Measurements from ENCODE around the gene FAM98B. TPM values are rescaled to one million over a fixed set of nuclear protein-coding genes. Genes with fewer than 3 reads are reported as not detected.
A peak's percentile ranks its signal among the peaks of the same experiment; 100 is the strongest.

Gene FAM98B
- total RNA-seq, 1 donor from 2014 or later: 15.6 TPM

DNA sequence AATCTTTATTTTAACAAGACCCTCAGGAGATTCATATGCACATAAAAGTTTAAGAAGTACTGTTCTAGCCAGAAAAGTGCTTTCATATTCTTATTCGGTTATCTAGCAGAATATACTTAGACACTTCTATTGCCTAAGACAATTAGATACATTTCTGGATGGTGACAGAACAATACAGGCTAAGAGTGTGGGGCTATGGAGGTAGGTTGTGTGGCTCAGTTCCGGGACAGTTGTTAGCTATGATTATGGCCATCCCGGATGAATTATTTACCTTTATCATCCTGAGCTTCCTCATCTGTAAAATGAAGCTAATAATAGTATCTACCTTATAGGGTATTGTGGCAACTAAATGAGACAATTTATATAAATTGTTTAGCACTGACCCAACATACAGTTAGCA lies 6.6 kb downstream of the FAM98B start:
- Mint-ChIP-seq H3K4me1 (ENCODE audit: low read depth) (peaks cover 10% of the 10 kb centered on the region), H3K4me3 (ENCODE audit: unreplicated experiment) (no peak overlapping the region), H3K9me3 (ENCODE audit: low read depth) (no peaks in the 10 kb centered on the region), H3K27ac (ENCODE audit: unreplicated experiment) (no peak overlapping the region), H3K36me3 (ENCODE audit: low read depth) (no peaks in the 10 kb centered on the region), H3K27me3 (ENCODE audit: low read depth) (no peaks in the 10 kb centered on the region)
- TF ChIP-seq, protein P1, sequence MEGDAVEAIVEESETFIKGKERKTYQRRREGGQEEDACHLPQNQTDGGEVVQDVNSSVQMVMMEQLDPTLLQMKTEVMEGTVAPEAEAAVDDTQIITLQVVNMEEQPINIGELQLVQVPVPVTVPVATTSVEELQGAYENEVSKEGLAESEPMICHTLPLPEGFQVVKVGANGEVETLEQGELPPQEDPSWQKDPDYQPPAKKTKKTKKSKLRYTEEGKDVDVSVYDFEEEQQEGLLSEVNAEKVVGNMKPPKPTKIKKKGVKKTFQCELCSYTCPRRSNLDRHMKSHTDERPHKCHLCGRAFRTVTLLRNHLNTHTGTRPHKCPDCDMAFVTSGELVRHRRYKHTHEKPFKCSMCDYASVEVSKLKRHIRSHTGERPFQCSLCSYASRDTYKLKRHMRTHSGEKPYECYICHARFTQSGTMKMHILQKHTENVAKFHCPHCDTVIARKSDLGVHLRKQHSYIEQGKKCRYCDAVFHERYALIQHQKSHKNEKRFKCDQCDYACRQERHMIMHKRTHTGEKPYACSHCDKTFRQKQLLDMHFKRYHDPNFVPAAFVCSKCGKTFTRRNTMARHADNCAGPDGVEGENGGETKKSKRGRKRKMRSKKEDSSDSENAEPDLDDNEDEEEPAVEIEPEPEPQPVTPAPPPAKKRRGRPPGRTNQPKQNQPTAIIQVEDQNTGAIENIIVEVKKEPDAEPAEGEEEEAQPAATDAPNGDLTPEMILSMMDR (IDR thresholded peaks at IDR 0.05): no peak
- no peak for DNase-seq (ENCODE audit: low spot score)

DNA sequence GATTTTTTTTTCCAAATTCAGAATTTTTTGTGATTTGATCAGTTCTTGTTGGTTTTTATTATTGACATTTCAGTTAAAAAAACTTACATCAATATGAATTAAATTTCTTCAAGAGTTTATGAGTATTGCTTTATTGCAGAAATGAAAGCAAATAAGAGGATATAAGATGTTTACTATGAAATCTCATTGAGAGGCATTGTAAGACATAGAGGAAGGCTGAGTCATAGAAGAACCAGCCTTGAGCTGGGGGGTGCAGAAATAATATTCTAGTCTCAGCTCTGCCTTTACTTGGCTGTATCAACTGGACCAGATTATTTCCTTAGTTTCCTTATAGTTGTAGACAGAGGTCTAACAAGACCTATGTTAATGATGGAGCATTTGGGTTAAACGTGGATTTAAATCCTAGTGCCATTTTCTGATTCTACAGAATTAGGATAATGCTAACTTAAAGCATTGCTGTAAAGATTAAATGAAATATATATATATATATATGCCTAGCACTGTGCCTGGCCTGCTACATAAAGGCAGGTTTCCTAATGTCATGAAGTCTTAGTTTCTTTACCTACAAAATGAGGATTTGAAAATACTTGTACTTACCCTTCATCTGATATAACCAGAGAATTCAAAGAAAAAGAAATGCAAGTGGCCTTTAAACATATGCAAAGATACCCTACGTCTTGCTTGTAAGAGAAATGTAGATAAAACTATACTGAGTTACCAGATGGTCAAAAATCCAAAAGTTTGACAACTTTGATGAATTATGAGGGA lies 7.3 kb downstream of the FAM98B start:
- H3K27me3 Mint-ChIP-seq (ENCODE audit: low read depth): no peaks in the 10 kb centered on the region
- no peak for DNase-seq (ENCODE audit: low spot score)
- no peaks in the 10 kb centered on the region for H3K9me3 Mint-ChIP-seq (ENCODE audit: low read depth)
- peaks cover 6% of the 10 kb centered on the region for H3K4me1 Mint-ChIP-seq (ENCODE audit: low read depth)
- H3K27ac Mint-ChIP-seq (ENCODE audit: unreplicated experiment): no peak overlapping the region
- H3K36me3 Mint-ChIP-seq (ENCODE audit: low read depth): no peaks in the 10 kb centered on the region
- TF ChIP-seq, protein P1 (IDR thresholded peaks at IDR 0.05): no peak
- H3K4me3 Mint-ChIP-seq (ENCODE audit: unreplicated experiment): no peak overlapping the region

DNA sequence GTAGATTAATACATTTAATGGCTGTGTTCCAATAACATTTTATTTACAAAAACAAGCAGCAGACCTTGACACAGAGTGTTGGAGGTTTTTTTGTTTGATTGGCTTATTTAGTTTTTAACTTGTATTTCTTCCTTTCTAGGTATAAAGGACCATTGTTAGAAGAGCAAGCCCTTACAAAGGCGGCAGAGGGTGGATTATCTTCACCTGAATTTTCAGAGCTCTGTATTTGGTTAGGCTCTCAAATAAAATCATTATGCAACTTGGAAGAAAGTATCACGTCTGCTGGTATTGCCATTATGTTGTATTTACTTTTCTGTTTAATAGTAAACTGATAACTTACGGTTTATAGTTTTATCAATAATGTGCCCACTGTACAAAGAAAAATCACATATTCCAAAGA lies 10.0 kb downstream of the FAM98B start:
- no peak for DNase-seq (ENCODE audit: low spot score)
- Mint-ChIP-seq H3K36me3 (ENCODE audit: low read depth) (no peaks in the 10 kb centered on the region), H3K9me3 (ENCODE audit: low read depth) (no peaks in the 10 kb centered on the region), H3K27ac (ENCODE audit: unreplicated experiment) (no peak overlapping the region), H3K4me3 (ENCODE audit: unreplicated experiment) (no peak overlapping the region), H3K4me1 (ENCODE audit: low read depth) (peaks cover 6% of the 10 kb centered on the region), H3K27me3 (ENCODE audit: low read depth) (no peaks in the 10 kb centered on the region)
- TF ChIP-seq, protein P1 (IDR thresholded peaks at IDR 0.05): no peak

DNA sequence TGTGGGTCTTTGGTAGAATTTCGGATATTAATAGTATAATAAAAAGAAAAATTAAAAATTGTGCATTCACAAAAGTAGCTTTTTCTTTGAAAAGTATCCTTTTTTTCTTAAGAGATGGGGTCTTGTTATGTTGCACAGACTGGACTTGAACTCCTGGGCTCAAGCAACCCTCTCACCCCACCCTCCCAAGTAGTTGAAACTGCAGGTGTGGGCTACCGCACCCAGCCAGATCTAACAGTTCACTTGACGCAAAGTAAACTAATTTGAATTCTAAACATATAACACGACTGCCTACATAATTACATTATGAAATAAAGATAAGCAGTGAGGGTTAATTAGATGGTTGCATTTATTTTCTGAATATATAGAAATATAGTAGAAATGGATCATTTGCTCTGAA lies 10.7 kb downstream of the FAM98B start:
- no peak for DNase-seq (ENCODE audit: low spot score)
- H3K4me3 Mint-ChIP-seq (ENCODE audit: unreplicated experiment): no peak overlapping the region
- H3K4me1 Mint-ChIP-seq (ENCODE audit: low read depth): peaks cover 6% of the 10 kb centered on the region
- H3K27me3 Mint-ChIP-seq (ENCODE audit: low read depth): no peaks in the 10 kb centered on the region
- H3K9me3 Mint-ChIP-seq (ENCODE audit: low read depth): no peaks in the 10 kb centered on the region
- H3K36me3 Mint-ChIP-seq (ENCODE audit: low read depth): no peaks in the 10 kb centered on the region
- H3K27ac Mint-ChIP-seq (ENCODE audit: unreplicated experiment): no peak overlapping the region
- TF ChIP-seq, protein P1 (IDR thresholded peaks at IDR 0.05): no peak

DNA sequence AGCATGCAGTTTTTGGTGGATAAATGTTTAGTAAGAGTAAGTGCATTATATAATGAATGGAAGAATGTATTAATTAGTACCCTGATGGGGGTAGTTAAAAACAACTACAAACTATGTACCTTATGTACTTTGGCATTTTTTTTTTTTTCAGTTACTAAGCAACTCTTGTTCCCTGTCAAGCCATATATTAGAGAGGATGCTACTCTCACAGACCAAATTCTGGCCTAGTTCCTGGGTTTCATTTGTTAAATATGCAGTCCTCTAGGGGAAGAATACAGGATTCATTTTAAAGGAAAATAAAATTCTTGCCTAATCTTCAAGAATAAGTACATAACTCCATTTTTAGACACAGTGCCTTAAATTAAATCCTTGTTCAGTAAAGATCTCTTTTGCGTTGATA lies 16.9 kb downstream of the FAM98B start:
- no peak for DNase-seq (ENCODE audit: low spot score)
- Mint-ChIP-seq H3K36me3 (ENCODE audit: low read depth) (peaks cover 5% of the 10 kb centered on the region), H3K4me1 (ENCODE audit: low read depth) (peaks cover 2% of the 10 kb centered on the region), H3K27me3 (ENCODE audit: low read depth) (no peaks in the 10 kb centered on the region), H3K27ac (ENCODE audit: unreplicated experiment) (peak overlapping the region; percentile 5), H3K9me3 (ENCODE audit: low read depth) (no peaks in the 10 kb centered on the region), H3K4me3 (ENCODE audit: unreplicated experiment) (no peak overlapping the region)
- TF ChIP-seq, protein P1 (IDR thresholded peaks at IDR 0.05): no peak
